HepG2 (cell line): Measurements from ENCODE around the gene INSIG1. TPM values are rescaled to one million over a fixed set of nuclear protein-coding genes. Genes with fewer than 3 reads are reported as not detected.

ENCODE experiments used
- ATAC-seq: fragments of 200-7000 bp; cut with Tn5 transposase; 3 replicates; pipeline ENCODE4 v1.9.1; 2020; ENCODE audit warnings: mild to moderate bottlenecking, moderate library complexity
- BruUV-seq: library from RNA; stranded (reverse); fragments of 400-500 nt; replicated peaks from 2 replicates; lab custom pipeline; 2021; lab: Mats Ljungman, UMichigan
- CTCF ChIA-PET: fragments of 300-600 bp; formaldehyde crosslinking; extraction: SDS; loops from one replicate; lab custom pipeline; 2021; ENCODE audit warnings: low total read pairs, inconsistent platforms, low intra/inter-chr PET ratio; lab: Yijun Ruan, JAX
- POLR2A ChIA-PET: fragments of 350-600 bp; sonication (Branson Sonifier 250); formaldehyde crosslinking; loops from one replicate; lab custom pipeline; 2020; ENCODE audit warnings: antibody characterized with exemption, inconsistent platforms; lab: Yijun Ruan, JAX
- DNase-seq: peaks from one replicate; pipeline ENCODE4 v3.0.0-alpha.2; 2015; ENCODE audit warnings: low spot score
- FAIRE-seq: peaks from 3 replicates; lab custom pipeline; 2011; peaks lifted over from hg19 to GRCh38; lab: Jason Lieb, UNC
- H2AFZ ChIP-seq: one replicate; pipeline ENCODE4 v1.6.1; 2011; ENCODE audit warnings: low read length, inconsistent platforms
- H3K27ac ChIP-seq: fragments of 300-600 bp; 3 replicates; pipeline ENCODE4 v1.8.0; 2011; ENCODE audit warnings: mixed run types, mild to moderate bottlenecking, mixed read lengths, low read length, inconsistent platforms; ENCODE audit not compliant: insufficient read depth; ENCODE audit errors: extremely low read length
- H3K27me3 ChIP-seq, 2 experiments: fragments of 200-600 bp in 1 of 2; 2 replicates in 1 of 2; 3 replicates in 1 of 2; pipeline versions ENCODE4 v1.6.0 to v1.8.0; 2011; ENCODE audit warnings: low read length in 2 of 2, mild to moderate bottlenecking in 2 of 2, moderate library complexity in 2 of 2, inconsistent platforms in 1 of 2; ENCODE audit not compliant: insufficient read depth in 2 of 2, control insufficient read depth in 1 of 2
- H3K36me3 ChIP-seq, 2 experiments: fragments of 200-600 bp in 1 of 2; replicated peaks in 1 of 2; 2 replicates in 1 of 2; 3 replicates in 1 of 2; pipeline versions ENCODE4 v1.5.1 to v1.8.0; 2011; ENCODE audit warnings: low read length in 2 of 2, inconsistent platforms in 1 of 2; ENCODE audit not compliant: insufficient read depth in 2 of 2, control insufficient read depth in 1 of 2
- H3K4me1 ChIP-seq: 2 replicates; pipeline ENCODE4 v1.5.1; 2012; ENCODE audit warnings: low read length, inconsistent platforms; ENCODE audit not compliant: insufficient read depth
- H3K4me2 ChIP-seq: 2 replicates; pipeline ENCODE4 v1.6.0; 2011; ENCODE audit warnings: low read depth, low read length, inconsistent platforms
- H3K4me3 ChIP-seq, 3 experiments: fragments of 200-600 bp in 1 of 3; sonication (generic), shearing (Covaris generic) in 1 of 3; replicated peaks in 1 of 3; 2 replicates each; pipeline ENCODE4 v1.5.1; 2011 to 2016; ENCODE audit warnings: low read length in 3 of 3, inconsistent platforms in 2 of 3, low read depth in 2 of 3, mild to moderate bottlenecking in 2 of 3, control low read depth in 1 of 3, mixed read lengths in 1 of 3; ENCODE audit not compliant: insufficient read depth in 1 of 3
- H3K79me2 ChIP-seq: one replicate; pipeline ENCODE4 v1.6.1; 2011; ENCODE audit warnings: low read length, inconsistent platforms; ENCODE audit not compliant: insufficient read depth
- H3K9ac ChIP-seq: 2 replicates; pipeline ENCODE4 v1.6.0; 2011; ENCODE audit warnings: mild to moderate bottlenecking, low read depth, low read length, inconsistent platforms; ENCODE audit not compliant: insufficient read depth
- H3K9me3 ChIP-seq: 2 replicates; pipeline ENCODE4 v1.5.1; 2012; ENCODE audit warnings: mild to moderate bottlenecking, low read length
- H4K20me1 ChIP-seq: 2 replicates; pipeline ENCODE4 v1.6.0; 2011; ENCODE audit warnings: inconsistent platforms, mild to moderate bottlenecking, low read length, moderate library complexity; ENCODE audit not compliant: insufficient read depth
- ARID4A ChIP-seq: sonication (generic); formaldehyde crosslinking; IDR thresholded peaks from 2 replicates; pipeline ENCODE4 v1.5.0; 2020; ENCODE audit warnings: mild to moderate bottlenecking, missing genetic modification reagents, borderline replicate concordance
- CENPX ChIP-seq: sonication (generic); formaldehyde crosslinking; IDR thresholded peaks from 2 replicates; pipeline ENCODE4 v1.9.0; 2021; ENCODE audit warnings: mild to moderate bottlenecking, missing genetic modification reagents, moderate library complexity
- HMGXB4 ChIP-seq, 2 experiments: sonication (generic) in 1 of 2; formaldehyde crosslinking in 1 of 2; IDR thresholded peaks; 2 replicates each; pipeline versions ENCODE4 v1.4.0 to v1.6.1; 2018 to 2020; ENCODE audit warnings: missing genetic modification reagents in 2 of 2, borderline replicate concordance in 1 of 2, low read depth in 1 of 2, mild to moderate bottlenecking in 1 of 2, missing biosample characterization in 1 of 2
- MED13 ChIP-seq: sonication (generic); formaldehyde crosslinking; IDR thresholded peaks from 2 replicates; pipeline ENCODE4 v1.5.0; 2020; ENCODE audit warnings: missing genetic modification reagents
- MXD3 ChIP-seq: IDR thresholded peaks from 2 replicates; pipeline ENCODE4 v1.6.1; 2016; ENCODE audit warnings: mild to moderate bottlenecking, missing biosample characterization, missing genetic modification reagents
- MYNN ChIP-seq: sonication (generic); formaldehyde crosslinking; IDR thresholded peaks from 2 replicates; pipeline ENCODE4 v1.4.0; 2020; ENCODE audit warnings: mild to moderate bottlenecking, low read depth, missing genetic modification reagents
- RFXANK ChIP-seq: IDR thresholded peaks from 2 replicates; pipeline ENCODE4 v1.6.1; 2016
- SYNCRIP ChIP-seq: fragments of 200-400 bp; formaldehyde crosslinking; IDR thresholded peaks from 2 replicates; pipeline ENCODE4 v1.6.1; 2018; ENCODE audit warnings: mild to moderate bottlenecking, low read depth, low read length; ENCODE audit not compliant: insufficient read depth
- UBTF ChIP-seq: sonication (generic); formaldehyde crosslinking; IDR thresholded peaks from 2 replicates; pipeline ENCODE4 v1.4.0; 2020; ENCODE audit warnings: mild to moderate bottlenecking, missing genetic modification reagents
- YEATS2 ChIP-seq: sonication (generic); formaldehyde crosslinking; IDR thresholded peaks from 2 replicates; pipeline ENCODE4 v1.4.0; 2020; ENCODE audit warnings: missing genetic modification reagents, borderline replicate concordance
- ZFP90 ChIP-seq: sonication (generic); formaldehyde crosslinking; IDR thresholded peaks from 2 replicates; pipeline ENCODE4 v1.8.0; 2022; ENCODE audit warnings: missing genetic modification reagents, mild to moderate bottlenecking, inconsistent platforms, borderline replicate concordance
- ZNF337 ChIP-seq: sonication (generic); formaldehyde crosslinking; IDR thresholded peaks from 2 replicates; pipeline ENCODE4 v1.5.1; 2020; ENCODE audit warnings: missing genetic modification reagents, low read depth, mild to moderate bottlenecking, borderline replicate concordance
- ZNF580 ChIP-seq: IDR thresholded peaks from 2 replicates; pipeline ENCODE4 v1.6.1; 2016; ENCODE audit warnings: low read depth, borderline replicate concordance
- ZNF777 ChIP-seq: sonication (generic); formaldehyde crosslinking; IDR thresholded peaks from 2 replicates; pipeline ENCODE4 v1.4.0; 2020; ENCODE audit warnings: missing genetic modification reagents
- ZNF841 ChIP-seq: sonication (generic); formaldehyde crosslinking; IDR thresholded peaks from 2 replicates; pipeline ENCODE4 v1.8.1; 2023; ENCODE audit warnings: missing genetic modification reagents, borderline replicate concordance
- ZSCAN25 ChIP-seq: sonication (generic); formaldehyde crosslinking; IDR thresholded peaks from 2 replicates; pipeline ENCODE4 v1.8.0; 2022; ENCODE audit warnings: mild to moderate bottlenecking, missing genetic modification reagents
- WGBS: methylation state at CpG from one replicate; pipeline ENCODE4 v1.1.6; 2017; ENCODE audit warnings: low lambda C conversion rate; 5-methylcytosine and 5-hydroxymethylcytosine counted together
- in situ Hi-C: cut with HindIII; loops from 2 replicates; pipeline ENCODE4 v1.10.0; 2017; ENCODE audit warnings: low pct_unique_long_range_greater_than_20kb; ENCODE audit not compliant: extremely low pct_ligation_motif_present
- intact Hi-C: fragments of 100-400 bp; cut with micrococcal nuclease; formaldehyde crosslinking; loops from one replicate; pipeline ENCODE4 v1.10.0; 2022; ENCODE audit not compliant: unreplicated experiment
- polyA plus RNA-seq, 8 experiments: library from polyadenylated mRNA; depleted of rRNA in 3 of 8; stranded (reverse) in 7 of 8; unstranded in 1 of 8; fragments of >200 nt; fragmentation: Illumina TruSeq in 4 of 8; extraction: Trizol in 4 of 8; gene quantifications; 2 replicates each; pipeline versions ENCODE4 v1.2.1 to v1.2.3, GENCODE V29; 2011 to 2016; ENCODE audit warnings: low read depth in 4 of 8, missing spikeins in 1 of 8, mixed read lengths in 1 of 8; ENCODE audit not compliant: insufficient read depth in 1 of 8
- total RNA-seq, 5 experiments: library from RNA; depleted of rRNA; stranded (reverse); fragments of >200 nt; fragmentation: Illumina TruSeq; extraction: Trizol; gene quantifications; 2 replicates each; pipeline ENCODE4 v1.2.3, GENCODE V29; 2016; ENCODE audit warnings: low read depth in 1 of 5

INSIG1 gene
- total and polyA plus RNA-seq, 2 of the 13 experiments (the other 11 are each of a cell fraction or from before 2014, with no cell fraction given) = 0.07 to 0.11 TPM

GRCh38 chr7:155251831-155252230 lies 45.8 kb upstream of the INSIG1 start:
- no peak overlapping the region for H2AFZ ChIP-seq
- no peak for FAIRE-seq
- no peak for TF ChIP-seq MED13
- no peak for TF ChIP-seq ZNF777
- no peak for TF ChIP-seq CENPX (CRISPR knock-in tag)
- no peak for TF ChIP-seq UBTF (CRISPR knock-in tag)
- no peak for TF ChIP-seq ZNF841
- TF ChIP-seq YEATS2 (CRISPR knock-in tag) = no peak
- no peak for TF ChIP-seq SYNCRIP
- TF ChIP-seq MXD3 (CRISPR knock-in tag) = no peak
- TF ChIP-seq ZFP90 (CRISPR knock-in tag) = no peak
- TF ChIP-seq ZNF337 (CRISPR knock-in tag) = no peak
- TF ChIP-seq RFXANK (CRISPR knock-in tag) = no peak
- no peak for TF ChIP-seq MYNN (CRISPR knock-in tag)
- no peak for TF ChIP-seq ARID4A (CRISPR knock-in tag)
- no peak for TF ChIP-seq ZNF580 (CRISPR knock-in tag)
- no peak for TF ChIP-seq ZSCAN25 (CRISPR knock-in tag)
- TF ChIP-seq HMGXB4 (CRISPR knock-in tag; IDR thresholded peaks at IDR 0.05; ENCODE audit: borderline replicate concordance in 1 of 2, low read depth in 1 of 2) = no peak
- TF ChIP-seq, all 625 proteins: peak for 0
- DNase-seq = no peak
- BruUV-seq = no TSS peak
- ChIA-PET POLR2A (no interaction called here), CTCF (no interaction called here)
- intact Hi-C loops (no loop called here), in situ Hi-C loops (no loop called here)
- Histone ChIP-seq H3K4me2 (no peak overlapping the region), H3K27me3 (peaks cover 3 to 57% of the 10 kb centered on the region in 2 experiments; a peak in 4 of 5 replicates), H3K79me2 (no peaks in the 10 kb centered on the region), H3K36me3 (no peaks in the 10 kb centered on the region), H3K9me3 (no peaks in the 10 kb centered on the region), H4K20me1 (no peaks in the 10 kb centered on the region), H3K9ac (no peak overlapping the region), H3K4me1 (no peaks in the 10 kb centered on the region), H3K27ac (no peak overlapping the region), H3K4me3 (no peak overlapping the region)
- ATAC-seq = no peak
- WGBS = 37% methylated on average over 5 of the region's 7 CpGs
